ENCODE measurements around the gene GPR150.
A peak's percentile ranks its signal among the peaks of the same experiment; 100 is the strongest.

The GPR150 gene

DNA sequence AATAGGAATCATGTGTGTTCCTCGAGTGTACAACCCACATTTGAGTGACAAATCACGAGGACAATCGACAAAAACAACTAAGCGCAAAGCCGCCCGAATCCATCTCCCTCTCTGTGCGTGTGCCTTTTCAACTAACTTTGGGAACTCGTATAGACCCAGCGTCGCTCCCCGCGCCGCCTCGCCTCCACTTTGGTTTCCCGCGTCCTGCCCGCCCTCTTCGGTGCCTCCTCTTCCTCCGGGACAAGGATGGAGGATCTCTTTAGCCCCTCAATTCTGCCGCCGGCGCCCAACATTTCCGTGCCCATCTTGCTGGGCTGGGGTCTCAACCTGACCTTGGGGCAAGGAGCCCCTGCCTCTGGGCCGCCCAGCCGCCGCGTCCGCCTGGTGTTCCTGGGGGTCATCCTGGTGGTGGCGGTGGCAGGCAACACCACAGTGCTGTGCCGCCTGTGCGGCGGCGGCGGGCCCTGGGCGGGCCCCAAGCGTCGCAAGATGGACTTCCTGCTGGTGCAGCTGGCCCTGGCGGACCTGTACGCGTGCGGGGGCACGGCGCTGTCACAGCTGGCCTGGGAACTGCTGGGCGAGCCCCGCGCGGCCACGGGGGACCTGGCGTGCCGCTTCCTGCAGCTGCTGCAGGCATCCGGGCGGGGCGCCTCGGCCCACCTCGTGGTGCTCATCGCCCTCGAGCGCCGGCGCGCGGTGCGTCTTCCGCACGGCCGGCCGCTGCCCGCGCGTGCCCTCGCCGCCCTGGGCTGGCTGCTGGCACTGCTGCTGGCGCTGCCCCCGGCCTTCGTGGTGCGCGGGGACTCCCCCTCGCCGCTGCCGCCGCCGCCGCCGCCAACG is at the start of gene GPR150:
Gene GPR150, plus strand, starts transcription at position 58 of the 840 bp plus-strand sequence. Its CDS starts 189 bp downstream, at position 247.
- DNase-seq (ENCODE audit: low spot score) = peak; percentile 31

DNA sequence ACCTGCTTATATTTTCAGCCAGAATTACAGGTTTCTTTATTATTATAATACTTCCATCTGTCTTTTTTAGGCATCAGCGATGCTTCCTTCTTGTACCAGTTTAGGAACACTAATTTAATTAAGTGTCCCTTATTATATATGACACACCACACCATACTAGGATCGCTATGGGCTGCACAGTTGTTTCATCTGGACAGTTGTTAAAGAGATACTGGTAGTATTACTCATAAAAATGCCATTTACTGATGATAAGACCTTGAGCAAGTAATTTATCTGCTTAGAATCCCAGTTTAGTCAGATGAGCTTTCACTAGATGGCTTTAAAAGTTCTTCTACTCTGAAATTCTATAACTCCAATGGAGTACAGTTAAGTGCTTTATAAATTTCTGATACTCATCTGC is 47.9 kb upstream of the GPR150 start:
- no peak for DNase-seq (ENCODE audit: low spot score)

DNA sequence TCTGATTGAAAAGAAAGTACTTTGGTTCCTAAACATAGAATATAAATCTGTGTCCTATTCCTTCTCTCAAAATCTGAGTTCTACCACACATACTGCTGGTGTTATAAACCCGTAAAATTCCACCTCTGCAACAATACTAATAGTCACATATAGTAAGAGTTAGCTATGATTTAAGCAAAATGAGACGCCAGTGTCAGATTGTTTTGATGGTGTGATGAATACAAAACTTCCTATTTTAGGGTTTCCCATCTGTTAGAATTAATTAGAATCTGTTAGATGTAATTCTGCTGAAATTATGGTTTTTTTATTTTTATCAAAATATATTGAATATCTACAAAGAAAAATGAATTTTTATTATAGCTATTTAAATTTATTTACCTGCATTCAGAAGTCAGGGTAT is 38.3 kb upstream of the GPR150 start:
- no peak for DNase-seq (ENCODE audit: low spot score)

DNA sequence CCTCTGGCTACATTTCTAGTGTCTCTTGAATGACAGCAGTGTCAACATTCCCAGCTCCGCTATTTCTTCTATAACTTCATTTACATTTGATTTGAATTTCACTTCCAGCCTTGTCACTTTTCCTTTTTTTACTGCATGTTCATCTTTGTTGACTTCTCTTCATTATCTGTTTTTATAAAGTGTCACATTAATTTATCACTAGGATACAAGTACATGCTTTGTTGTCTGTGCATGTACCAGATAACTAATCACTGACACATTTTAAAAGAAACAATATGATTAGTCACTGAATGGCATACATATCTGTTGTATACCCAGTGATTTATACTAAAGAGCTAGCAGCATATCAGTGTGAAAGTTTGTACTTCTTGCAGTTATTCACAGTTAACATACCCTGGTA is 35.9 kb upstream of the GPR150 start:
- DNase-seq (ENCODE audit: low spot score) = no peak

DNA sequence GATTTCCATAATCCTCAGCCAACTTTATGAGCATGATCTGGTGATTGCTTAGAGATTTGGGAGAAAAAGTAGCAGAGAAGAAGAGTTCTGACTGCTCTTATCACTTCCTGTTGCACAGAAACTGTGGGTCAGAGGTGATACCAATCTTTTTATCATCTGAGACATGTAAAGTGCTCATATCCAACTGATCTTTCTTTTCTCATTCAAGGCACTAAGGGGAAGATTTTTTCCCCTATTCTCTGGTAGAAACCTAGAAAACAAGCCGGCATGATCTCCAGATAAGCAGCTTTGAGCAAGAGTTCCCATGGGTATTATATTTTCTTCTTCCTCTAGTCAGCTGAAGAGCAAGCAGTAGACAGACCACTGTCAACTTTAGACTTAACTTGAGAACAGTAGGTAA is 29.0 kb upstream of the GPR150 start:
- DNase-seq (ENCODE audit: low spot score) = no peak

DNA sequence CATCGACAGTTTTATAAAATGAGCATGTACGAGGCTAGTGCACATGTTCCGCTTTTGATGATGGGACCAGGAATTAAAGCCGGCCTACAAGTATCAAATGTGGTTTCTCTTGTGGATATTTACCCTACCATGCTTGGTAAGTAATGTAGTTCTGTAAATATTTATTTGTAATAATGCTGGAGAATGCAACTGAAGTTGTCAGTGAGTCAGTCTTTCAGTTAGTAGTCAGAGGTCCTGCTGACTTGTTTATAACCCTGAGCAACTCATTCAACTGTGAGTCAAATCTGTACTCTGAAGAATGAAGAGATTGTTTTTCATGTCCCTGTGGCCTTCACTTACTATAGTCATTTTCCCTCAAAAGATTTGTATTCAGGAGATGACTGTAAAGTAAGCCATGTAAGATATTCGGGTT is 28.4 kb upstream of the GPR150 start:
- no peak for DNase-seq (ENCODE audit: low spot score)

DNA sequence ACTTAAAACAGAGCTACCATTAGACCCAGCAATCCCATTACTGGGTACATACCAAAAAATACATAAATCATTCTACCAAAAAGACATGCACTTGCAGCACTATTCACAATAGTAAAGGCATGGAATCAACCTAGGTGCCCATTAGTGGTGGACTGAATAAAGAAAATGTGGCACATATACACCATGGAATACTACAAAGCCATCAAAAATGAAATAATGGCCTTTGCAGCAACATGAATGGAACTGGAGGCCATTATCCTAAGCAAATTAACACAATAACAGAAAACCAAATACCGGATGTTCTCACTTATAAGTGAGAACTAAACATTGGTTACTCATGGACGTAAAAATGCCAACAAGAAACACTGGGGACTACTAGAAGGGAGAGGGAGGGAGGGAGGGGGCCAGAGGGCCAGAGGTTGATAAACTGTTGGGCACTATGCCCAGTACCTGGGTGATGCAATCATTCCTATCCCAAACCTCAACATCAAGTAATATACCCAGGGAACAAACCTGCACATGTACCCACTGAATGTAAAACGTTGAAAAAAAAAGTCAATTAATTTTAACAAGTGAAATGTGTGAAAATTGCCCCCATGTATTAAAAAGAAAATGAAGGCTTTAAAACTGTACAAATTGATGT is 24.5 kb upstream of the GPR150 start:
- DNase-seq (ENCODE audit: low spot score) = no peak

DNA sequence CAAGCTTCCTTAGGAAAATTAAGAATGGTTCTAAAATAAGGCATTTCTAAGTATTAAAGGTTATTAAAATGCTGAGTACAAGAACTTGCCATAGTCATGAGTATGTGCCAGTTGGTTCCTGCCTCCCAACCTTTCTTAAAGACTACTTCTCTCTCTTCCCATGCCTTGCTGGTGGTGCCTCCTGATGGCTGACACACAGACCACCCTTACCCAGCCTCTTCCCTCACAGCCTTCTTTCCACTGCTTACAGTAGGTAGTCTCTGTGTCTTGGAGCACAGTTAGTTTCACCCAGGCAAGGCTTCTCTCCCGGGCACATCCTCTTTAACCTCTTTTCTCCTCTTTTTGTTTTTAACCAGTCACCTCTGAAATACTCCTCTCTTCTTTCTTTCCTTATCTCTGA is 20.6 kb upstream of the GPR150 start:
- DNase-seq (ENCODE audit: low spot score) = no peak

DNA sequence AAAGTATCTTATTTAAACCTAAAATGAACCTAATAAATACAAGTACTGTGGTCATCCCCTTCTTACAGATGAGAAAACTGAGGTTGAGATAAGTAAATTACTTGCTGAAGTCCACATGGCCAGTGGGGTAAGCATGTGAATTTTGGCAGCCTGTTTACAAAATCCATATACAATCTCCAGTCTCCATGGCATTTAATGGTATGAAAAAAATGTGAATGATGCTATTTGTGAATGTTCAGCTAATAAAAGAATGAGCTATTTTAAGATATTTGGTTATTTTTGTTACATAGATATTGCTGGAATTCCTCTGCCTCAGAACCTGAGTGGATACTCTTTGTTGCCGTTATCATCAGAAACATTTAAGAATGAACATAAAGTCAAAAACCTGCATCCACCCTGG is 19.3 kb upstream of the GPR150 start:
- no peak for DNase-seq (ENCODE audit: low spot score)

DNA sequence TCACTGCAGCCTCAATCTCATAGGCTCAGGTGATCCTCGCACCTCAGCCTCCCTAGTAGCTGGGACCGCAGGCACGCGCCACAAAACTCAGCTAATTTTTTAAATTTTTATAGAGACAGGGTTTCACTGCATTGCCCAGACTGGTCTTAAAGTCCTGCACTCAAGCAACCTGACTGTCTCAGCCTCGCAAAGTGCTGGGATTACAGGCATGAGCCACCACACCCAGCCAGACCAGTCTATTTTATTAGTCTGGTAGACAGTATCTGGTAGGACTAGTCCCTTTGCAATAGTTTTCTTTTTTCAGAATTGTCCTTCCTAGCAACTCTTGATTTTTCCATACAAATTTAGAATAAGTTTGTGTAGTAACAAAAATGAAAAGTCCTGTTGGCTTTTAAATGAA is 14.1 kb upstream of the GPR150 start:
- DNase-seq (ENCODE audit: low spot score) = no peak

DNA sequence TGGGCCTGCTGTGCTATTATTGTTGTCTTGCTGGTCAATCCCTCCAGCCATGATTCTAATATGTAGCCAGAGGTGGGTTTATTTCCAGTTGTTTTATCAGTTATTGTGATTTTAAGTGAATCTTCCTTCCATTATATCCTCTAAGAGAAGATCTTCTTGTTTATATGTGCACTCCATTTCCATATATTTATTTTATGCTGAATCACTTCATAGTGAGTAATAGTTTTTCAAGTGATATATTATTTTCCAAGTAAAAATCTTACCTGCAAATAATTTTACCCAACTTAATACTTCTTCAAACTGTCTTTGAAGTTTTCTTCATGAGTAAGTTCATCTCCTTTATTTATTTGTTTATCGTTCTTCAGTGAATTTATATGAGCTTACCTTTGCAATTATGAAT is 13.5 kb upstream of the GPR150 start:
- DNase-seq (ENCODE audit: low spot score) = no peak

DNA sequence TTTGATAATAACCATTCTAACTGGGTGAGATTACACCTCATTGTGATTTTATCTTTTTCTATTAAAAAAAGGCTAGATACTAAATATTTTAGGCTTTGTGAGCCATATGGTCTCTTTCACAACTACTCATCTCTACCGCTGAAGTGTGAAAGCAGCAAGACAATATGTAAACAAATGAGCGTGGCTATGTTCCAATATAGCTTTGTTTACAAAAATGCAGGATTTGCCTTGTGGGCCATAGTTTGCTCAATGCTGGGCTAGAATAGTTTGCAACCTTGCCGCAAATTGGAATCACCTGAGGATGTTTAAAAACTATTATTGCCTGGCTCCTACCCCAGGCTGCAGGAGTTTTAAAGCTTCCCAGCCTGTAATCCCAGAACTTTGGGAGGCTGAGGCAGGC is 10.2 kb upstream of the GPR150 start:
- DNase-seq (ENCODE audit: low spot score) = no peak

DNA sequence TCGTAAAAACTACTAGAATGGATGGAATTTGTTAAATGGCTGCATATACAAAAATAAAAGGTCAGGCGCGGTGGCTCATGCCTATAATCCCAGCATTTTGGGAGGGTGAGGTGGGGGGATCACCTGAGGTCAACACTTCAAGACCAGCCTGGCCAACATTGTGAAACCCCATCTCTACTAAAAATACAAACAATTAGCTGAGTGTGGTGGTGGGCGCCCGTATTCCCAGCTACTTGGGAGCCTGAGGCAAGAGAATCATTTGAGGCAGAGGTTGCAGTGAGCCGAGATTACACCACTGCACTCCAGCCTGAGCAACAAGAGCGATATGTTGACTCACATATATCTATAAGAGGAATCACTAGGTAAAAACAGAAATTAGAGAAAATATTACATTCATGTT is 9.3 kb upstream of the GPR150 start:
- DNase-seq (ENCODE audit: low spot score) = no peak

DNA sequence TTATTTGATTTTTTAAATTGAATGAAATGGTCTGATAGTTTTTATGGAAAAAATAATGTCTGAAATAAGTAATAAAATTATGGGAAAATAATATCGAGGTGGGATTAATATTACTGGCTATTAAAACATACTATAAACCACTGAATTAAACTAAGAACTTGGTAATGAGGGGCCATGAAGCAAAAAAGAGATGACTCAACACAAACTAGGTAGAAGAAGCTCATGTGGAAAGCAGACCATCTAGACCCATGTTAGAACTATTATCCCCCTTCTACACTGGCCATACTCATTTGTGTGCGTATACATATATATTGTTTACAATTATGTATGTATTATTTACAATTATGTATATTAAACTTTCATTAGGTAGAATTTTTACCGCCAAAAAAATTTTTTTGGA is 8.5 kb upstream of the GPR150 start:
- no peak for DNase-seq (ENCODE audit: low spot score)

DNA sequence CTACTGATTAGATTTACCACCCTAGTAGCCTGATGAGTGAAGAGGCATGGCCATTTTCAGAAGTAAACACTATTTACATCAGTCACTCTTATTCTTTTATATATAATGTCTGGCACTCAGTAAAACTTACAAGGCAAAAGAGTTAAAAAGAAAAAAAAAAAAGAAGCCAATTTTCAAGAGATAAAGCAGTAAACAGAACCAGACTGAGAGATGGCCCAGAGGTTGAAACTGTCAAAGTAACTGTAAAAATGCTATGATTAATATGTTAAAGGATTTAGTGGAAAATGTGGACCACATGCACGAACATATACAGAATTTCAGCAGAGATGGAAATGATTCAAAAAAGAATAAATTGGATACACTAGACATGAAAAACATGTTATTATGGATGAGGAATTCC is 6.4 kb upstream of the GPR150 start:
- no peak for DNase-seq (ENCODE audit: low spot score)

DNA sequence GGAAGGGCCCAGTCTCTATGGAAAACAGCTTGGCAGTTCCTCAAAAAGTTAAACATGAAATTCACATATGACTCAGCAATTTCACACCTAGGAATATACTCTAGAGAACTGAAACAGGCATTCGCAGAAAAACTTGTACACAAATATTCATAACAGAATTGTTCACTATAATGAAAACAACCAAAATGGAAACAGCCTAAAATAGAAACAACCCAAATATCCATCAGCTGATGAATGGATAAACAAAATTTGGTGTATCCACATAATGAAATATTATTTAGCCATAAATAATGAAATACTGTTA is 4.8 kb upstream of the GPR150 start:
- no peak for DNase-seq (ENCODE audit: low spot score)

DNA sequence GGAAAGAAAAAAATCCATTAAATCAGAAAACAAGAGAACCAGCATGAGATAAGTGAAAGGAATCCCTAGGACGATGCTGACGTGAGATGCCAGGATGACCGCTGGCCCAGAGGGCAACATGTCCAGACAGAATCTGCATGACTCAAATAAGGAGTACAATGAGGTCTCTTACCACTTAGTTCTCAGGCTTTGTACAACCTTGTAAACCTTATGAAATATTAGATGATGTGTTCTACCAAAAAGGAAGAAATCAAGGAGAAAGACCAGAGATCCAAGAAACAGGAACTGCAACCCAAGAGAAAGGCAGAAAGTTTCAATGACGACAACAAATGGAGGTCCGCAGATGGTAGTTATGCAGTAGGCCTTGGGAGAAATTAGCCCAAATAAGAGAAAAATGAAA is 2.8 kb upstream of the GPR150 start:
- no peak for DNase-seq (ENCODE audit: low spot score)

DNA sequence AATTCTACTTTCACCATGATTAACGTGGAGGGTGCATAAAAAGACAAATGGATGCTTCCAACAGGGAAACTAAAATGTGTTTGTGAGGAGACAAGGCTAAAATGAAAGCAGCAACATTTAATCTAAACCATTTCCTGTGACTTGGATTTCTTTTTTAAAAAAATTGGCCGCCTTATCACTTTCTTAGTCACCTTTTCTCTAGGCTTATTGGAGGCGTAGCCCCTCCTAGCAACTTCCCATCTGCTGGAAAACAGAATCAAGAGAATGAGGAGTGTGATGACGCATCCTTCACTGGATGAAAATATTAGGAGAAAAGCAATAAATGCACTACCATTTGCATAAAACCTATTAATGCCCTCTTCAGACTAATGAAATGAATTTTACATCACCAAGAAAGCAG is 791 bp upstream of the GPR150 start:
- no peak for DNase-seq (ENCODE audit: low spot score)

DNA sequence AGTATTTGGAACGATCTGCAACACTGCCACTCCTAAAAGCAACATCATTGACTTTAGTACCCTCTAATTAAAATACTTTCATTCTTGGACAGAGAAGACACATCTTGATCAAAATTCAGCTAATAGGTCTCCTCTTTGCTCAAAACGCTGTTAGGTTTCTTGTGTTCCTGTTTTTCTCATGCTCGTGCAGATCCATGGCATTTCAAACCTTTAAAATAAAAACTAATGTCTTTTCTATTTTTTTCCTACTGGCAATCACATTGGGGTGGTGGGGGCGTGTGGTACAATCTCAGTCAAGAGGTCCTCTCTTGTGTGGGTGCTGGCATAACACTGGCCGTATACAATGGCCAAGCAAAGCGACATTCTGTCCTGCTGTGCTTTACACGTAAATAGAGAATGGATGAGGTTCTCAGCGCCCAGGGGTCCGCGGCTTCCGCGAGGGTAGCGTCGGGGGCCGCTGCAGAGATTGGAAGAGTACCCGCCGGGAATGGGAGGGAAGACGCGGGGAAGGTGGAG is 315 bp upstream of the GPR150 start:
- no peak for DNase-seq (ENCODE audit: low spot score)

DNA sequence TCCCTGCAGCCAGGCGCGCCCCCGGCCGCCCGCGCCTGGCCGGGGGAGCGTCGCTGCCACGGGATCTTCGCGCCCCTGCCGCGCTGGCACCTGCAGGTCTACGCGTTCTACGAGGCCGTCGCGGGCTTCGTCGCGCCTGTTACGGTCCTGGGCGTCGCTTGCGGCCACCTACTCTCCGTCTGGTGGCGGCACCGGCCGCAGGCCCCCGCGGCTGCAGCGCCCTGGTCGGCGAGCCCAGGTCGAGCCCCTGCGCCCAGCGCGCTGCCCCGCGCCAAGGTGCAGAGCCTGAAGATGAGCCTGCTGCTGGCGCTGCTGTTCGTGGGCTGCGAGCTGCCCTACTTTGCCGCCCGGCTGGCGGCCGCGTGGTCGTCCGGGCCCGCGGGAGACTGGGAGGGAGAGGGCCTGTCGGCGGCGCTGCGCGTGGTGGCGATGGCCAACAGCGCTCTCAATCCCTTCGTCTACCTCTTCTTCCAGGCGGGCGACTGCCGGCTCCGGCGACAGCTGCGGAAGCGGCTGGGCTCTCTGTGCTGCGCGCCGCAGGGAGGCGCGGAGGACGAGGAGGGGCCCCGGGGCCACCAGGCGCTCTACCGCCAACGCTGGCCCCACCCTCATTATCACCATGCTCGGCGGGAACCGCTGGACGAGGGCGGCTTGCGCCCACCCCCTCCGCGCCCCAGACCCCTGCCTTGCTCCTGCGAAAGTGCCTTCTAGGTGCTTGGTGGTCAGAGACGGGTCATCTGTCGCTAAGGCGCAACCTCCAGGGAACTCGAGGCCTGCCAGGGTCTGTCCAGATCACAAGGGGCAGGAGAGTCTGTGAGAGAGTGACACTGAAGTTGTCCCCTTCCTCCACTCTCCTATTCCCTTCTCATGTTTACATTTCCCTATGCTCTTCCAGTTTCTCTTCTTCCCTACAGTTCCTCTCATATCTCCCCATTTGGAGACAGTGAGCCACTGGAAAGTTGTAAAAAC is 1.3 kb downstream of the GPR150 start:
- DNase-seq (ENCODE audit: low spot score) = no peak

DNA sequence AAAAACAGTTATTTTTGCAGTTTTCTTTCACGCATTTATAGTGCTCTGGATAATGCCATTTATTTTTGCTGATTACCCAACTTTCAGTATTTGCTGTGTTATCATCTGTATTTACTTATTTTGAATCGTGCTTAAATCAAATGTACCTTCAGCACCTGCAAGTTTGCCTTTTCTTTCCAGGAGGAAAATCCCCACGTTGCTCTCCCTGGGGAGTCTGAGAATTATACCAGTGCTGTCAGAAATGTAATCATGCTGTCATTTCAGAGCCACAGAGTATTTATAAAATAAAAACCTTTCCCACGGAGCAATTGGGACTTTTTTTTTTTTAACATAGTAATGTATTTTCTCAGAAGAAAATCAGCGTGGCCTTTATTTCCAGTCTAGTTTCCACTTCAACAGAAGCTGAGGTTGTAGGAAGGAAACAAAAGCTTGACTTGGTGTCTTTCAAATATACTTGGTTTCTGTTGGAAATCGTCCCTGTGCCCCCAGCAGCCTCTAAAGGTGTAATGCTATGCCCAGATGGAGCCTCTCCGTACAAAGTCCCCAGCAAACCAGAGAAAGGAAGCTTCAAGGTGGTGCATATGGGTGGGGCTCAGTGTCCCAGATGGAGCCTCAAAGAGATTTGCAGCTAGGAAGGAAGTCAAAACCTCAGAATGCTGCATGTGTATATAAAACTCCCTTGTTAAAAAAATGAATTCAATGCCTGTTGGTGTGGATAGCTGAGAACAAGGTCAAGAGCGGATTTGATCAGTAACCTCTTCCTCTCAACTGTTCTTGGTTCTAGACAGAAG is 2.1 kb downstream of the GPR150 start:
- DNase-seq (ENCODE audit: low spot score) = no peak

DNA sequence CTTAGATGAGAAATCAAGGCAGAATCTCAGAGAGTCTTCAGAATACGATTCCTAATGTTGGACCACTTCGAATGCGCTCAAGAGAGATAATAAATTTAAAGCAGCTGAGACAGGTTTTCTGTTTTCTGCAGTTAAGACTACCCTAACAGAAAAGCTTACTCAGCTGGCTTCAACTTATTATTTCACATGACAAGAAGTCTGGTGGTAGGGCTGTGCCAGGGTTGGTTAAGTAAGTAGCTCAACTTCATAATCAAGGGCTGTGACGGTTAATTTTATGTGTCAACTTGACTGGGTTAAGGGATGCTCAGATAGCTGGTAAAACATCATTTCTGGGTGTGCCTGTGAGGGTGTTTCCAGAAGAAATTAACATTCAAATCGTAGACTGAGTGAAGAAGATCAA is 3.8 kb downstream of the GPR150 start:
- DNase-seq (ENCODE audit: low spot score) = no peak

All from hematopoietic multipotent progenitor cell treated with erythropoietin and hydrocortisone succinate and interleukin-3 and kit ligand, for 15 days (in vitro differentiated cells).